Esophagus squamous epithelium (tissue), 4 donors: Measurements from ENCODE around the gene KRTAP2-2.
"Not testable (repeated sequence)": the region's sequence is repeated elsewhere in the genome, so short reads cannot be mapped to it uniquely, and the experiment has no call there.

Source experiments
- CTCF ChIP-seq, 6 experiments: fragments of 450-650 bp in 4 of 6; fragments of 200-600 bp in 2 of 6; sonication (generic) in 2 of 6; IDR thresholded peaks; one replicate each; pipeline ENCODE4 v1.5.1; 2016 to 2019; ENCODE audit warnings: antibody characterized with exemption in 6 of 6, mild to moderate bottlenecking in 4 of 6, moderate library complexity in 4 of 6
- POLR2A ChIP-seq, 4 donors: fragments of 450-650 bp; IDR thresholded peaks; one replicate each; pipeline ENCODE4 v1.6.1; 2017; ENCODE audit warnings: antibody characterized with exemption in 4 of 4, mild to moderate bottlenecking in 4 of 4, moderate library complexity in 3 of 4

GRCh38 chr17:41065016-41065689, 10.1 kb upstream of the KRTAP2-2 start:
- TF ChIP-seq POLR2A, CTCF (IDR thresholded peaks at IDR 0.05): not testable (repeated sequence)
